OCI-LY1 (cell line): ENCODE data around the gene FERMT3.

Experiments
- CTCF ChIP-seq: fragments of 200-600 bp; sonication (generic), shearing (Covaris generic); IDR thresholded peaks from 2 replicates; pipeline ENCODE4 v1.5.1; 2017; ENCODE audit warnings: mild to moderate bottlenecking, antibody characterized with exemption, low read length, moderate library complexity, mixed read lengths
- EZH2 ChIP-seq: fragments of 200-600 bp; sonication (generic), shearing (Covaris generic); IDR thresholded peaks from 2 replicates; pipeline ENCODE4 v1.8.0; 2017; ENCODE audit warnings: borderline replicate concordance, mixed run types, mild to moderate bottlenecking, antibody characterized with exemption, low read length, moderate library complexity, mixed read lengths

- TF ChIP-seq CTCF (no peak), EZH2 (no peak)
These were observed 42.6 kb upstream of the FERMT3 start for GRCh38 chr11:64163951-64164350.
